Hippocampal formation (tissue), 2 donors: ENCODE results near the gene GREB1L.
"Not testable (repeated sequence)": the region's sequence is repeated elsewhere in the genome, so short reads cannot be mapped to it uniquely, and the experiment has no call there.

Experiments used
- DNase-seq, 2 donors: peaks; one replicate each; lab custom pipeline; 2025; lab: John Stamatoyannopoulos, UW

The GREB1L gene

DNA sequence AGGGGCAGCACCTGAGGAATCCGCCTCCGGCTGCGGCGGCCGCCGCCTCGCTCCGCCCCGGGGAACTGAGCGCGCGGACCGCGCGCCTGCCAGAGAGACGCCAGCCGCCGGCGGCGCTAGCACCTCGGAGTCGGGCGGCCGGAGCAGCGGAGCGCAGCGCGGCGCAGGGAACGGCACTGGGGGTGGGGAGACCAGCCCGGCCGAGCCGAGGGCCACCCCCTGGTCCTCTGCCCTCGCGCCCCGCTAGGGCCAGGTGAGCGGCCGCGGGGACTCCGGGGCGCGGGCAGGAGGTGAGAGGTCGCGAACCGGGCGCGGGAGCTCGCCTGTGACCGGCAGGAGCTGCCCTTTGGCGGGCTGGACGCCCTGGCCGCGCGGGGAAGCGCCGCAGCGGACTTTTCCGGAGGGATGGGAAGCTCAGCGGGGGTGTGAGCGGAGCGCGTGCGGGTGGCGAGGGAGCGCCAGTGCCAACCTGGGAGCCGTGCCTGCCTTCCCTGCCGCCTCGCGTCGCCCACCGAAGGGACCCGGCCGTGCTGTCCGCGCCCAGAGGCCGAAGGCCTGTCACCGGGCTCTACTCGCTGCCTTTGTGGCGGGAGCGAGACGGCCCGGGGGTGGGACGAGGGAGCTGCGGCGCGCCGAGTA is at the start of gene GREB1L:
GREB1L (plus strand) TSS at position 92 of the 639 bp plus-strand sequence. CDS start 141,287 bp downstream, outside the sequence.
- peak; percentile 69 to 77 for DNase-seq

DNA sequence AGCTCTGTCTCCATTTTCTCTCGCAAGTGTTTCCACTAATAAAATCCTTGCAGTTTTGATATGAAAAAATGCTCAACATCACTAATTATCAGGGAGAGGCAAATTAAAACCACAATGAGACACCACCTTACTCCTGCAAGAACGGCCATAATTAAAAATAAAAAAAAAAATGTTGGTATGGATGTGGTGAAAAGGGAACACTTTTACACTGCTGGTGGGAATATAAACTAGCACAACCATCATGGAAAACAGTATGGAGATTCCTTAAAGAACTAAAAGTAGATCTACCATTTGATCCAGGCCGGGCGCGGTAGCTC is 49.8 kb upstream of the GREB1L start:
- DNase-seq = no peak

DNA sequence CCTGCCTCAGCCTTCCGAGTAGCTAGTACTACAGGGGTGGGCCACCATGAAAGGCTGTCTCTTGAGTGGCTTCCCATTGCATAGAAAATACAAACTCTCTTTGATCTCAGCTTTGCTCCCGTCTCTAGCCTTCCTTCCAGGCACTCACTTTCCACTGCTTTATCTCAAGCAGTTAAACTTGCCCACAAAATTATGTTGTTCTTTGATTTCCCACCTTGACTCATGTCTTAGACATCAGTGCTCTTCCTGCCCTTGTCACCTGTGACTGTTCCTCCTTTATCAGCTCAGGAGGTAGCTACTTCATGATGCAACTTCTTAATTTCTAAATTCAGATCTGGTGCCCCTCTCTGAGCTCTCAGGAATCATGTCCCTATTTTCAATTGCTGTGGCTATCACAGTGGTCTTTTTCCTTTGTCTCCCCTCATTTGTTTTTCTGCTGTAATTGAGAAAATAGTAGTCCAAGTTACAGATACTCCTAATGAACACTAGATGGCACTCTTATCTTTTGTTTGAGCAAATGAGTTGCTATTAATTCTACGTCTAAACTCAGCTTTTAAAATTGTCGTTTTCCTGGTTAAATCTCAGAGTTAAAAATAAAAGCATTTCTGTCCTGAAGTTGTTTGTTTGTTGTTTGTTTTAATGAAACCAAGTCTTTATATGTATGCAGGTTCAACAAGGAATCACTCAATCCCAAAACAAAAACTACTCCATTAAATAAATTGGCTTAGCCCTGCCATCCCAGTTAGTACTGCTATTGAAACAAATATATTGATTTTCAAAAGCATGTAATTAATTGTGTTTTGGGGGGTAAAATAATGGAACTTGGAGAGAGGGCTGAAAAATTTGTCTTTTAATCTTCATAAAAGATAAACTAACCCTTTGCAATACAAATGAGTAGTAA is 46.9 kb upstream of the GREB1L start:
- peak in 1 of 2 donors; percentile 82 for DNase-seq

DNA sequence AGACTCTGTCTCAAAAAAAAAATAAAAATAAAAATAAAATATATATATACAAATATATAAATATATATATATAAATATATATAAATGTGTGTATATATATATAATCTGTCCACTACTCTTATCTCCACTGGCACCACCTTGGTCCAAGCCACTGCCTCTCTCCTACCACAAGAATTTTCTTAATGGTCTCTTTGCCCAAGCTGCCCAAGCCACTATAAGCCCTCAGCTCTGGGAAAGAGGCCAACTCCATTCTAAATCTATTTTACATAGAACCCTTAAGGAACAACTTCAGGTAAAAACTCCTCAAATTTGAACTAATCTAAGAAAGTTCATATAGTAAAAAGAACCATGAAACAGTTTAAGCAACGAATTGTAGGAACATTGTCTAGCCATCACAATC is 45.6 kb upstream of the GREB1L start:
- DNase-seq = no peak

DNA sequence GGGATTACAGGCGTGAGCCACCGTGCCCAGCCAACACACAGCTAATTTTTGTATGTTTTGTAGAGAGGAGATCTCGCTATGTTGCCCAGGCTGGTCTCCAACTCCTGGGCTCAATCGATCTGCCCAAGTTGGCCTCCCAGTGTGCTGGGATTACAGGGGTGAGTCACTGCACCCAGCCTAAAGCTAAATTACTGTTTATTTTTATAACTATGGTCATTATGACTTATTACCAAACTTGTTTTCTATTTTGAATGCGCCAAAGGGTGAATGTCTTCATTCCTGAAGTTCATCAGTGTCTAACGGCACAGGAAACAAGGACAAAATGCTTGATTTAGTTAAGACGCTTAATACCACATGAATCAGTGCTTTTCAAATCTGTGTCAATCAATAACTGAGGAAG is 38.9 kb upstream of the GREB1L start:
- no peak for DNase-seq

DNA sequence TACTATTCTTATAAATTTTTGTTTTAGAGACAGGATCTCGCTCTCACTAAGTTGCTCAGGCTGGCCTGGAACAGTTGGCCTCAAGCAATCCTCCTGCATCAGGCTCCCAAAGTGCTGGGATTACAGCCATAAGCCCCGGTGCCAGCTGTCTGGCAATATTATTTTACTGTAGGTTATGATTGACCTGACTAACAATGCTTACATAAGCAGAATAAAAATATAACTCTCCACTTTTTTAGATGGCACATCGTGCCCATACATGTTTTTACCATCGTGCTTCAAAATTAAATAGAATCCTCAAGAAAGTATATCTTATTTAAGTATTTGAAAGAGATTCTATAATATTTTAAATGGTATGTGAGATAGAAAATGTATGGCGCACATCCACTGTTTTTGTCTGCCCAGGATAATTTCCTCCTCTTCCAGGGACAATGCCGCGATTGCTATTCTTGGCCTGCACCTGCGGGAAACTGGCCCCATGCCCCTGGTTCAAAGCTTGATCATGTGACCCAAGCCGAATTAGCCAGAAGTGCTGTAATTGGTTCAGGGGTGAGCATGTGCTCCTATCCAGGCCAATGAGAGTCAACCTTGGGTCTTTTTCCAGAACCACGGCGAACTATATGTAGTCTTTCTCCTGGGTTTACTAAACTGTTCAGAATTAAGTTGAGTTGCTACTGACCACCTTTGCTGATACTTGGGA is 38.3 kb upstream of the GREB1L start:
- DNase-seq = no peak

DNA sequence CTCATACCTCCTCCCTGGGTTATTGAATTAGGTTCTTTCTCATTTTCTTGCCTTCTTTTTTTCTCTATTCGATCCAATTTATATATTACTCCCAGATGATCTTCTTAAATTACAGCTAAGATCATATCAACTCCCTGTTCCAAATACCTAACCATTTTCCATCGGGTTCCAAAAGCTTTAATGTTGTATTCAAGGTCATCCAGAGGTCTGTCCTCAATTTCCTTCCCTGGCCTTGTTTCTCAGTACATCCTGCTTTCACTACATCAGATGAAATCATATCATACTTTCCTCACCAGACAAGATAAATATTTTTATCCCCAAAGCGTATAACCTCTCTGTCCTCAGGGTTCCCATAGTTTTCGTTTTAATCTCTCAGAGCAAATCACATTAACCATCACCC is 36.3 kb upstream of the GREB1L start:
- no peak for DNase-seq

DNA sequence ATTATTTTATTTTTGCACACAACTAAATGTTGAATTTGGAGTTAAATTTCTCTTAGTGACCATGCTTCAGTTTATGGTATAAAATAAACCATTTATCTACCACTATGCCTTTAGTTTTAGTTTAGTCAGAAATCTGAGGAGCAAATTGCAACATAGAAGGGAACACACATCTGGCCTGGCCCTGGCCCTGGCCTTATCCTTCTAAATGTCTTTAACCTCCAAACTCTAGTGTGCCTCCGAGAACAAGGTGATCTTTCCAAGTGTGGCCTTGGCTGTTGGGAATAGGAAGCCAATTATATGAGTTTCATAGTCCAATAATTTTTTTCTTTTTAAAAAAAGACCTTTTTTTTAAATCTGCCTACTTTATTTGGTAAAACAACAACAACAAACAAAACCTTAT is 31.8 kb upstream of the GREB1L start:
- no peak for DNase-seq

DNA sequence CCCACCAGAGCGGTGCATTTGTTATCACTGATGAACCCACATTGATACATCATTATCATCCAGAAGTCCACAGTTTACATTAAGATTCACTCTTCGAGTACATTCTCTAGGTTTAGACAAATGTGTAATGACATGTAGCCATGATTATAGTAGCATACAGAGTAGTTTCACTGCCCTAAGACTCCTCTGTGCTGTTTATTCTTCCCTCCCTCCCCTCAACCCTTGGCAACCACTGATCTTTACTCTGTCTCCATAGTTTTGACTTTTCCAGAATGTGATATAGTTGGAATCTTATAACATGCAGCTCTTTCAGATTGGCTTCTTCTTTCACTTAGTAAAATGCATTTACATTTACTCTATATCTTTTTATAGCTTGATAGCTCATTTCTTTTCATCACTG is 31.2 kb upstream of the GREB1L start:
- DNase-seq = no peak

DNA sequence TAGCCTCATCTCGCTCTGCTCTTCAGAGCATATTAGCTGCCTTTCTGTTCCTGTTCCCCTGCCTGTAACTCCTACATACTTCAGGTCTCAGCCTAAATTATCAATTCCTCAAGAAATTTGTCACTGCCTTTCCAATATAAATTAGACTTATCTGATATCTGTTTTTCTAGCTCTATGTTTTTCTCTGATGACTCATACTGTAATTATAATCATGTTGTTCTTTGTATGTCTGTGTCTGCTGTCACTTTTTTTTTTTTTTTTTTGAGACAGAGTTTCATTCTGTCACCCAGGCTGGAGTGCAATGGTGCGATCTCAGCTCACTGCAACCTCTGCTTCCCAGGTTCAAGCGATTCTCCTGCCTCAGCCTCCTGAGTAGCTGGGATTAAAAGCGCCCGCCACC is 27.6 kb upstream of the GREB1L start:
- DNase-seq = not testable (repeated sequence)

DNA sequence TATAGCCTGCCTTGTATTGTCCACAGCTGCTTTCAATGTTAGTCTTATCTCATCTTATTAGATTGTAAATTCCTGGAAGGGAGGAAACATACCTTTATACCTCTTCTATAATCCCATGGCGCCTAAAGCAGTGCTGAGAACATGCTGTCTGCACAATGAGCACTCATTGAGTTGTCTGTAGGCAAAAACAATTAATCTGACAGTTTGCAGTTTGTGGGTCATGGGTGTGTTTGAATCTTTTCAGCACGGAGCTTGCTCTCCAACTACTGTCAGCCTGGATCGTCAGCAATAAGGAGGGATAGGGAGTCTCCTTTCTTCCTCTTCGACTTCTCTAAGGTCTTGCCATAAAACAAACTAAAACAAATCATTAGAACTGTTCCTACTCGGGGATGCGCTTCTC is 26.5 kb upstream of the GREB1L start:
- DNase-seq = no peak

DNA sequence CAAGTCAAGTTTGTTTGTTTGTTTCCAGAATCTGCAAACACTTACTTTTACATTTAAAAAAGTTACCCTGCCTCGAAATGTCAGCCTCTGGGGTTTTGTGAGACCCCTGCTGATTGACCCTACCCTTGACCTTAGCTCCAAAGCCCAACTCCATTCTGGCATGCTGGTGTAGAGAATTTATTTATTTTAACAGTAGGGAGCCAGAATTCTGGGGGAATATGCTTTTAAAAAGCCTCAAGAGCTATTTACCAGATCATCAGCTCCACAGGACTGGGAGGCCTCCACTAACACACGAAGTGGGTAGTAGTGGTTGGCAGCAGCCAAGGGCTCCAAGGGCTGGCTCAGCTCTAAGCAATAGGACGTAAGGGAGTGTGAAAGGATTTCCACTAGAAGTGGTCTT is 23.2 kb upstream of the GREB1L start:
- DNase-seq = no peak

DNA sequence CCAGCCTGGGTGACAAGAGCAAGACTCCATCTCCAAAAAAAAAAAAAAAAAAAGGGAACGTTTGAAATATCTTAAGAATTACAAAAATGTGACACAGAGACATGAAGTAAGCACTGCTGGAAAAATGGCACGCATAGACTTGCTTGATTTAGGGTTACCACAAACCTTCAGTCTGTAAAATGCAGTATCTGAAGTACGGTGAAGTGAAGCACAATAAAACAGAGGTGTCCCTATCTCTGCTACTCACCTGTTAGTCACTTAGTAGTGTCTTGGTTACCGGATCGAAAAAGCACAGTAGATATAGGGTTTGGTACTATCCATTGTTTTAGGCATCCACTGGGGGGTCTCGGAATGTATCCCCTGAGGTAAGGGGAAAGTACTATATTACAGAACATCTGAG is 11.6 kb upstream of the GREB1L start:
- no peak for DNase-seq

DNA sequence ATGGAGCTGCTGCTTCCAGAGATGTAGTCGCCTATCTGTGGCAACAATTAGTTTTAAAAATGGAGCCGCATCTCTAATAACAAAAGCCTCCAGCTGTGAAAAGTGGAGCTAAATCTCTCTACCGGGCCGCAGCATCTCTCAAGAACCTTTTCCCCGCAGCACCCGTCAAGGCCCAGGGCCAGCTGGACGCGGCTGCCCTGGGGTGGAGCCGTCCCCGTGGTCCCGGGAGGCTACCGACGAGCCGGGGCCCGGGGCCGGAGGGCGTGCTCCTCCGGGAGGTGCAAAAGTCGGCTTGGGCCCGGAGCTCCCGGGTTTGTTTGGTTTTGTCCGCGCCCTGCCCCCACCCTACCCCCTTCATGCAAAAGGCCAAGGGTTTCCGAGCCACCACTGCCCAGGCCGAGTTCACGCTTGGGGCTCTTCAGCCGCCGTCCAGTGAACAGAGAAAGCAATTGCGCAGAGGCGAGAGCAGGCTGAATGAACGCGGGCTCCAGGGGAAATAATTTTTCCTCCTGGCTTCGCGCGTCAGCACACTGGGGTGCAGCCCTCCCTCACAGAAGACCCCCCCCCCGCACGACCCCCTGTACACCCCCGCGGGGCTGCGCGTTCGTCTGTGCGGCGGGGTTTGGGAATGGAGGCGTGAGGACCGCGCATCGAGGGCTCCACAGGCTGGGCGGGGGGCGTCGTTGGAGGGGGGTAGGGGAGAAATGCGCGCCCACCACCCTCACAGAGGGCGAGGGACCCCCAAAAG is 557 bp upstream of the GREB1L start:
- DNase-seq = peak in 1 of 2 donors; percentile 20

DNA sequence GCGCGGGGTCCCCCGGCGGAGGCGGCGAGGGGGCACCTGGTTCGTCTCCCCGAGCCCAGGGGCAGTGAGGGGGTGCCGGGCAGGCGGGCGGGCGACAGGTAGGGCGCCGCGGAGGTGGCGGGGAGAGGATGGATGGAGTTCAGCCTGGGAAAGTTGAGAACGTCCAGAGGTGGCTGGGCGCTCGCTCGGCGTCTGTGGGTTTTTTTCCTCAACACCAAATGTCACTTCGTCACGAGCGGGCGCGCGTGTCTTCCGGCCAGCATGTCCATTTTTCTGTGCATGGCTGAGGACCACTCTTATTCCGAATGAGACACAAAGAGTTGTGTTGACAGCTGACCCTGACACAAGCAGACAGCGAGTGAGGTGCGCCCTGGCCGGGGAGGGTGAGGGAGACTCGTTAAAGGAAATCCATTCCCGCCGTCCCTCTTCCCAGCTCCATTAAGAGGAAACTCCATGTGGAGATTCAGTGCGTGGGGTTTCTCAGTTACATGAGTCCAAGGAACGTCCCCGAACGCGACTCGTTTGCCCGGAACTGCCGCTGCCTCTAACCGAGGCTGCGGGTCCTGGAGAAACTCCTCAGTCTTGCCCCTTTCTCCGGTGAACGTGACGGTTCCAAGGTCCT is 859 bp downstream of the GREB1L start:
- DNase-seq = peak in 1 of 2 donors; percentile 14

DNA sequence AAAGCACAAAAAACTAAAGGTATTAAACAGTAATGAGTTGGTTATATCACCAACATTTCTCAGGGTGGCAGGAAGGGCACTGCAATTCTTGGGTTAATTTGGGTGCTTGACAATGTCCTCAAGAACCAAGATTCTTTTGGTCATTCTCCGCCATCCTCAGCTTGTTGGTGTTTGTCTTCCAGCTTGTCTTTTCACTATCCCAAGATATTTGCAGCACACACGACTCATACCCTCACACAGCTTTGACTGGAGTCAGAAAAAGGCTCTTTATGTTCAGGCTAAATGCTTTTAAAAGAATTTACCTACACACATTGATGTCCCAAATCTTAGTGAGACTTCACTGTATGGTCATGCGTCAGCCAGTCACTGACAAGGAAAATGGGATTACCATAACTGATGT is 12.5 kb downstream of the GREB1L start:
- no peak for DNase-seq

DNA sequence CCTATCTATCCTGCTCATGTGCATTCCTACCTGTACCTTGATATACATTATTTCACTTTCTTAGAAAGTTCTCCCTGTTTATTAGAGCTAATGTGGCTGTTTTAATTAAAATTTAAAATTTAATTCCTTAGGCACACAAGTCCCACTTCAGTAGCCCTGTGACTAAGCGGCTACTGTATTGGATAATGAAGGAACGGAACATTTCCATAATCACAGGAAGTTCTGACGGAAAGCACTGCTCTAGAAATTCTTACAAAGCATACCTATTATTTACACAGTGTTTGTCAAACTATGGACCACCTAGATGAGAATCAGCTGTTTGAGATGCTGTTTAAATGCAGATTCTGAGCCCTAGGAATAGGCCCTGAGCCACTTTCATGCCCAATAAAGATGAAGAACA is 13.2 kb downstream of the GREB1L start:
- DNase-seq = no peak

DNA sequence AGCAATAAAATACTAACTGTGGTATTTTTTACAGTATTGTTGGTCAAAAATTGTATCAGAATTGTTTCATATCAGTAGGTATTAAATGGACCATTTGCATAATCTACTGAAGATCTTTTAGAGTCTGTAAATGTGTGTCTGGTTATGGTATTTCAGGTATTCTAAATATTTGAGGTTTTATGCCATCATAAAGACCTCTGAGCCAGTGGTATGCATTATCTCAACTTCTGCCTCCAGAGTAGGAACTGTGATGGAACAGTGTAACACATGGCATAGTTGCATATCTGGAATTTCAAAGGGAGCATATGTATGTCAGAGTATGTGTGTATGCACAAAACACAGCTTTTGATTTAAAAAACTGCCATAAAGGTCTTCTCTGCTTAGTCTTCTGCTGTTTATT is 15.4 kb downstream of the GREB1L start:
- no peak for DNase-seq

DNA sequence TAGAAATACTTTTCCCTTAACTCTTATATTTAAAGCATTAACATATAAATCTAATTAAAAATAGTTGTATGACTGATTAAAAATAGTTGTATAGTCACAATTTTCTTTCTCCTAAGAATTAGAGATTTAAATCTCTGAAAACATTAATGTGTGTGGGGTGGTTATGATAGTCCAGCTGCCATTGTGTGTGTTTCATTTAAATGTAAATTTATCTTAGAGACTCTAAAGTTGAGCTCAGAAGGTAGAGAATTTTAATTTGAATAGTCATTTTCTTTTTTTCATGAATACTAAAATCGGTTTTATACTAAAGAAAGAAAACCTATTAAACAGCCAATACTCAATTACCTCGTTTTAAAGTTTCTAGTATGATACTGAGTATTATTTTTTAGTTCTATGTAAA is 18.6 kb downstream of the GREB1L start:
- DNase-seq = no peak

DNA sequence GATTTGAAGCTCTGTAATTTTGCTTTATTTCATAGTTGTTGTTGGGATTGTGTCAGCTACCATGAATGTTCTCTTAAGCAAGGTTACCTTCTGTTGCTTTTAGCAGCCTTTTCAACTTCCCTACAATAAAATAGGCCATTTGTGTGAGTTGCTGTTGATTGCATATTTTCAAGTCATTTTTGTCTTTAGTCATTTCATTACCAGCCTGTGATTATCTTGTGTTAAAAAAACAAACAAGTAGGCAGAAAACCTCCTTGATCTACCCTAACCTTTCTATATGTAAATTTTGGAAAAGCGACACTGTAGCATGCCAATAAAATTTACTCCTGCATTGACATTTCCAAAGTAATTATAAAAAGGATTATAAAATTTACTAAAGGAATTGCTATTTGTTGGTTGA is 19.3 kb downstream of the GREB1L start:
- no peak for DNase-seq

DNA sequence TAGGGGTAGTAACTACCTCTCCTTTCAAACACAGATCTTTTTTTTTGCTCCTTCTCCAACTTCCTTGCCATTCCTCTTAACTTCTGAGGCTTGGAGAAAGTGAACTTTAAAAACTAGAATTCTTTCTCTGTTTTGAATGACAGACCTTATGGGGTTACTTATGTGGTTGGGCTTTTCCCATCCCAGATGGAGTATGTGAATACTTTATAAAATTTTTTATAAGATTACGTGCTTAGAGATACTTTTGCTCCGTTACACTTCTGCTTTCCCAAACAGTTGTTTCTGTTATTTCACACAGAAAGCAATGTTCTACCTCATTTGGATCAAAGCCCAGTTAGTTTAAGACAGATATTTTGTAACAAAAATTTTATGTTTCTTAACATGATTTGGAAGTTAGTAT is 20.2 kb downstream of the GREB1L start:
- no peak for DNase-seq

DNA sequence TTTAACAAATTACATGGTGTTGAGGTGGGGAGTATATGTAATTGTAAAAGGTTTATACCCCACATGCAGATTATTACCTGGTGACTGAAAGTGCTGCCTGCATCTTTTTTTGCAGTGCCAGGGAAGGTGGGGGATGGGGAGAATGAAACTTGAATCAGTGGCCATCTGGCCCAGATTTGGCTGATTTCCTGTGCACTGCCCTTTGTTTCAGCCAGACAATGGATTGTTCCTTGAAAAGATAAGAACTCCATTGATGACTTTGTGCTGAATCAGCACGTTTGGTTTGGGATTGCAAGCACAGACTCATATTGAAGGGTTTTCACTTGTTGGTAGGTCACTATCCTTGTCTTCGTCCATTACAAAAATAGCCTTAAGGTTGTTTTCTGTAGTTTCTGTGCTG is 20.9 kb downstream of the GREB1L start:
- DNase-seq = peak; percentile 67 to 68
